SHP77 (cell line): Measurements from ENCODE around the gene CCDC171.
A peak's percentile ranks its signal among the peaks of the same experiment; 100 is the strongest.
"Not testable (repeated sequence)": the region's sequence is repeated elsewhere in the genome, so short reads cannot be mapped to it uniquely, and the experiment has no call there.

Experiments
- DNase-seq, 2 experiments: peaks; one replicate each; lab custom pipeline; 2025; lab: John Stamatoyannopoulos, UW

CCDC171 gene

DNA sequence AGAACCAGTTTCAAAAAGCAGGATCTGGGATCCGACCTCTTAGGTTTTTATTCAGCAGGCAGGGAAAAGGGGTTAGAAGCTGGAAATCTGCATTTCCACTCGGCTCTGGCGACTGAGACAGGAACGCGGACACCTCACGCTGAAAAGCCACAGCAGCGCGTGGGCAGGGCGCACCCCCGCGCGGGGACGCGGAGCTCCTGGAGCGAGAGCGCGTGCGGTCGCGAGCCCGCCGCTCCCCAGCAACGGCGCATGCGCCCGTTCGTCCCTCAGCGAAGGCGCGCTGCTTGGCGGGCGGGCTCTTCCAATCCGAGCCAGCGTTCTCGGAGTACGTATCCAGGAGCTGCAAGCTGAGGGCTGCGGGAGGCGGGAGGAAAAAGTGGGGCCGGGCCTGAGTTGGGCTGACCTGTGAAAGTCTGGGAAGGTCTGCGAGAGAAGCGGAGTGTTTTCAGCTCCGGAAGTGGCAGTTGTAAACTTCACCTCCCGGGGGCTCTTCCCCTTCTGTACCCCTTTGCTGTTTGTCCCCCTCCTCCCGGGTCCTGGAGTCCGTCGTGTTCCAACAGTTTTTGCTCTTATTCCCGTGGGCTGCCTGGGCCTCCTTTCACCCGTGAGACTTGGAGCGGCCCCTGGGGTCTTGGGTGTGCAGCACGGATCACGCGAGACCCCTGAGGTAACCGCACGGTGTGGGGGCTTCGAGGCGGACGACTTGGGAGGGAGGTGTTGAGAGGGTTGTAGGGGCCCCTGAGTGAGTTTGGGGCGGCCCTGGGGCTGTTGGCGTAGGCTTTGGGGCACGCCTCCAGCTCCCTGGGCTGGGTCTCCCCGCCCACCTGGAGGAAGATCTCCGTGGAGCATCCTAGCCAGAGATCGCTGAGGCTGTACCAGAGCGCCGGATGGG lies at the start of gene CCDC171:
Gene CCDC171 (plus strand): TSS at position 408 of the 892 bp plus-strand sequence. CDS start 11,046 bp downstream, outside the sequence.
- peak; percentile 84 to 91 for DNase-seq

DNA sequence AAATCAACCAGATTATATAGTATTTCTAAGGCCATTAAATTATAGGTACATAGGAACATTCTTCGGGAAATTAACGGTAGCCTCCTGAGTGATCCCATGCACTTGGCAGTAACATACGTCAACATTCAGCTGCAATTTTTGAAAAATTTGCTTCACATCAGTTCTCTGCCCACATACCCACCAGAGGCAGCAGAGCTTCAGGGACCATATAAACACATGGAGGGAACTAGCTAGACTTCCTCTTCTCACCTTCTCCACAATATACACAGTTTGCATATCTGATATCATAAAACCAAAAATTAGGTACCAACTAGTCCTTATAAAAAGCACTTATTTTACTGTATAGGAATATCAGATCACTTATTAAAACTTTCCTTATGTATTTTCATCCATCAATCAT lies 46.9 kb upstream of the CCDC171 start:
- no peak for DNase-seq

DNA sequence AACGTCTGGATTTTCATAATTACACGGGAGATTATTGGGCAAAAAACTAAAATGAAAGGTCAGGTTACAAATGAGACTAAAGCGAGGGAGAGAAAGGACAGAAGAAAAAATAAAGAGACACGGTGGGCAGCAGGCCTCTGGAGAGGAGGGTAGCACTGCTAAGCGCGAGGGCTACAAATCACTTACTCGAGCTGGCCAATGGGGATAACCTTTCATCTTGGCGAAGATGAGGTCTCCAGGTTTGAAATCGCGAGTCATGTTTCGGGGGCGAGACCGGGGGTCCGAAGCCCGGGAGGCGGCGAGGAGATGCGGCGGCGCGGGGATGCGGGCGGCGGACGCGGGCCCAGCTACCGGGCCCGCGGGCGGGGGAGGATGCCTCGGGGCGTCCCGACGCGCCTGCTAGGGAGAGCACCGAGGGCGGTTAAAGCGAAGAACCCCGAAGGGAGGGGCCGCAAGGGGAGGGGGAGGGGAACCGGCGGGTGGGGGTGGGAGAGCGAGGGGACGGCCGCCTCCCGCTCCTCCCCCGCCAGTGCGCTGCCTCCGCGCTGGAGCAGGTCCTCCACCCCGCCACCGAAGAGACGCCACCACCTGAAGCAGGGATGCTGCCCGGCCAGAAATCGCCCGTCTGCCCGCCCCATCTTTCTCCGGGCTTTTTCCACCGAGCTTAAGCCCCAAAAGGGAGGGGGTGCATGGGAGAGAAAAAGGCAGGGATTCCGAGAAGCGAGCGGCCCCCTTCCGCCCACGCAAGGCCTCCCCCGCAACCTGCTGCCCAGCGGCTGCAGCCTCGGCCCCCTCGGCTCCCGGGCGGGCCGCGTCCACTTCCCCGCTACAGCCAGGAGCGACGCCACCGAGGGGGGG lies 42.7 kb upstream of the CCDC171 start:
- DNase-seq, result peak in 1 of 2 experiments; percentile 53

DNA sequence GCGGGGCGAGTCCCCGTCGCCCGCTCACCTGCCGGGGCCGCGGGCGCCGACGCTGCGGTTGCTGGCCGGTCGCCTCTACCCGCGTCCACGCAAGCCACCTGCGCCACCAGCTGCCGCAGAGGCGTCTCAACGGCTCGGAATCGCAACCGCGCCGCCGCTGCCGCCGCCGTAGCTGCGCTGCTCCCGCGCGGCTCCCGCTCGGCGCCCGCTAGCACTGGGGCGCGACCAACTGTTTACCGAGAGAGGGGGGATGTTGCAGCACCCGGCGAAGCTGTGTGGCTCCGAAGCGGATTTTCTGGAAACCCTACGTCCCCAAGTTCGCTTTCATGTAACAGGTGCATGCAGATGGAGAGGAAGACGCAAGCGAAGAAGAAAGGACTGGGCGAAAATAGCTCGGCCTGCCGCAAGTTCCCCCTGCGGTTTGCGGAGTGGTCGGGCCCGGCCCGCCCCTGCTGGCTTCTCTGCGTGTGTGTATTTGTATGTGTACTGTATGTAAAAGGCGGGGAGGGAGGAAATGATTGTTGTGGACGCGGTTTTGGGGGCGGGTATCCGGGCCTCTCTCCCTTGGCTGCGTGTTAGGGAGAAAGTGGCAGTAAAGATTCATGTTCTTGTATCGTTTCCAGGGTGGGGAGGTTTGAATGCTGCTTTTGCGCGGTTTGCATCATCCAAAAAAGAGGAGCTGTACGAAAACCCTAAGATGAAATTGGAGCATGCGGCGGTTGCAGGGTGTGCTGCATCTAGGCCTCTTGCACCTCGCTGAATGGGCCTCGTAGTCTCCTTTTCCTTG lies 41.9 kb upstream of the CCDC171 start, which contains the start of gene PSIP1:
Gene PSIP1 (minus strand): TSS at position 182 of the 787 bp plus-strand sequence. CDS start 782 bp downstream, outside the sequence.
- DNase-seq, result peak; percentile 54 to 60

DNA sequence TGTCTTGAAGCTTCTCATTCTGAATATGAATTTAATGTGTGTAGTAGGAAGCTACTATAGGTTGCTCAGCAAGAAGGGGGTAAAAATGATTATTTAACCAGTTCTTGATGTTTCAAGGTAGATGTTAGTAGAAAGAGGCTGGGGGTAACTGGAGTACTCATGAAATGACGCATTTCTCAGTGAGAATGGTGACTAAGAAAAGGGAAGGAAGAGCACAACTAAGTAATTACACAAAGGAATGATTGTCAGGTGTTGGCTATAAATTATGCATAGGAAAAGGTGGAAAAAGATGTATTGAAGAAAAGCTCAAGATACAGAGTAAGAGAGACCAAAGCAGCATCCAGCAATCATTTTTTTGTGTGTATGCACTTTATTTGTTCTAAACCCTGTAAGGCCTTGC lies 40.6 kb upstream of the CCDC171 start:
- DNase-seq, result no peak

DNA sequence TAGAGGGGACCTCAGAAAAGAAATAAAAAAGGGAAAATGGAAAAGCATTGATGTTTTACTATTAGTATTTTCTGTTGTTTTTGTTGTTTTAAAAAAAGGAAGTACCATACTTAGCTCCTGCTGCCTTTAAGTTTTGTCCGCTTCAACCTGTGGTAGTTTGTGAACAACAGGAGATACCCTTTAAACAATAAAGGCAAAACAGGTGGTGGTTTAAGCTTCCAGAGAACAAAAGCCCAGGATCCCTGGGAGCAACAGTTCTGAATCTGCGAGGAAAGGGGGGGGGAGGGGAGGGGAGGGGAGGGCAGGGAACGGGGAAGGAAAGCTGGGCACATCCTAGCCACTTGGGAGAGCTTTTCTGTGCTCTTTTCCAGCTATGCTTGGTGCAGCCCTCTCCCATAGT lies 40.0 kb upstream of the CCDC171 start:
- no peak for DNase-seq

DNA sequence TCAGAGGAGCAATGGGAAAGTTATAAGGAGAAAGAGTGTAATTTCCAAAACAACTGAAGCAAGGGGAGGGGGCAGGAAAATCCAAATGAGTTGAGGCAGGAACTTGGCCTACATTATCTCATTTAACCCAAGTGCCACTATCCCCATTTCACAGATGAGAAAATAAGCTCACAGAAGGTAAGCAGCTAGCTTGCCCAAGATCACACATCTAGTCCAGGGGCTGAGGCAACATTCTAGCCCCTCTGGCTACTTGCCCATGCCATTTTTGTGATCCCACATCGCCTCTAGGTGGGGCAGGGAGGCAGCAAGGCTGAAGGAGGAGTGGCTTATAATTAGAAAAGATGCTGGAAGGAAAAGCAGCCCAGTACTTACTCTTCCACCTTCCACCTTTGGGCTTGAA lies 39.5 kb upstream of the CCDC171 start:
- peak in 1 of 2 experiments; percentile 7 for DNase-seq

DNA sequence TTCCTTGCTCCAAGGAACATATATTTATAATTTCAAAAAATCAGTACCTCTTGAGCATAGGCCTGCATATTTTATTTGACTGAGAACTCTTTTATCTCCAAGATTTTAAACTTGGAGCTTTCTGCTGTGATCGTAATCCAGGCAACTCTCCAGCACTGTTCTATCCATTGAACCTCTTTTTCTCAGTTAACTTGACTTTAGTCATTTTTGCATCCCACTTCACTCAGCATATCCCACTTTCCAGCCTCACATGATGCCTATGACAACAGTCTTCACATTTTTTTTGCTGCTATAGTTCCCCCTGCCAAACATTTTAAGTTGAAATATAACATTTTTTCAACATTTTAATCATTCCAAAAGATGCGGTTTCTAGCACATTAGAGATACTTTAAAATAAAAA lies 33.0 kb upstream of the CCDC171 start:
- no peak for DNase-seq

DNA sequence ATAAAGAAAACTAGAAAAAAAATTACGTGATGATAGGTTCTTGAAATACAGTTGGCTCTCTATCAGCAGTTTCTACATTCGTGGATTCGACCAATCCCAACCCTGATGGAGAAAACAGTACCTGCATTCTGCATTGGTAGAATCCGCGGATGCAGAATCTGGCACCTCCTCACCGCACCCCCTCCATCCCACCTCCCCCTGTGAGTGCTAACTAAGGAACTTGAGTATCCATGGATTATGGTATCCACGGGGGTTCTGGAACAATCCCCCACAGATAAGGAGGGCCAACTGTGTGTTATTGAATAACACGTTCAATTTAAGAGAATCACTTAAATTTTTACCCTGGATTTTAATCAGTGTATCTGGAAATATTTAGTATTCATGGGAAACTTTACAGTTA lies 31.6 kb upstream of the CCDC171 start:
- no peak for DNase-seq

DNA sequence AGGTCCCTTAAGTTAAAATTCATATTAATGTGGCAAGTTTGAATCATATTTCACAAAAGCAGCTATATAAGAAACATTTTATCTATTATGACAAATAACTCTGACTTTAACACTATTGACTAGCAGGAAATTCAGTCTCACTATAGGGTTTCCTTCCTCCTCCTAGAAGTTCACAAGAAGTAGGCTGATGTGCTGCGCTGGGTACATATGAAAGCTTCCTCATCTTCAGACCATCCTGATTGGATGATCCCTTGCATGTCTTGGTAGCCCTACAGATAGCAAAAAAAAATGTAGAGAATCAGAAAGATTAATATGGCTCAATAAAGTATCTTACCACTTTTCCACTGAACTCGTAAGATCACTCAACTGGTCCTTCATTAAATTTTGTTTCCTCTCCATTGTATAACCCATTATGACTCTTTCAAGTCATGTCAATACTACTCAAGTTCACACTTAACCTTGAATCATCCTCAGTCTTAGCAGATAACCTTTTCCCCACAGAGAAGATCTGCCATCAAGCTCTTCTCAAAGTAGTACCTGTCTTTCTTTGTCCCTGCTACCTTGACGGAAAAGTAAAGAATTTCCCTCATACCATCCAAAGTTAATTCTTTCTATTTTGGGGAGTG lies 30.6 kb upstream of the CCDC171 start:
- DNase-seq, result no peak

DNA sequence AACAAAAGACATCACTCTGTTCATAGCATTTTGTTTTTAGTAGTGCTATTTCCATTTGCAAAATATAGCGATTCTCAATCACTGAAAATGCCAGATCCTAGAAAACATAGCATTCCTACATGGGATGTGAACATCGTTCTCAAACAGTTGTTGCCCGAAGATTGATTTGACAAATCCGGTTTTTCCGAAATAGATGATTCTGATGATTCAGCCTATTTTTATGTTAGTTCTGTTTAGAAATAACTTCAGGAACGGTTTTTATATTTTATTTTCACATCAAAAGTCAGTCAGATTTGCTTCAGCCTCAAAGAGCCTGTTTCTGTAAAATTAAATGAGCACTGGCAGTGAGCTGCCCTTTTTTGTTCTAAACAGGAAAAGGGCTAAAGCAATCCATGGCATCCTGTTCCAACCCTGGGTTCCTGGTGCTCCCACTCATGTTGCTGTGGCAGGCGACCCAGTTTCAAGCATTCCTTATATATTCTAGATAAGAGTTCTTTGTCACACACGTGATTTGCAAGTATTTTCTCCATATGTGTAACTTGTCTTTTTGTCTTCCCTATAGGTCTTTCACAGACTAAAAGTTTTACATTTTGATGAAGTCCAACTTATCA lies 27.9 kb upstream of the CCDC171 start:
- DNase-seq, result no peak

DNA sequence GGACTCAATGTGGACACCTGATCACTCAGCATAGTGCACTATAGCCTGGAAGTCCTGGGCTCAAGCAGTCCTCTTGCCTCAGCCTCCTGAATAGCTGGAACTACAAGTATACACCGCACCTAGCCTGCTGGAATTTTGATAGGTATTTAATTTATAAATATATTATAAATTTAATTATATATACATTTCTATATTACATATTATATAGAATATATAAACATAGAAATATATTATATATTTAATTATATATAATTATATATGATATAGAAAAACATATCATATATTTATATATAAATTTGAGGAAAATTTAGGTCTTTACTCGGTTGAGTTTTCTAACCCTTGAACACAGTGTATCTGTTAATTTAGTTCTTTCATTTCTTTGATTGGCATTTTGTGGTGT lies 26.9 kb upstream of the CCDC171 start:
- no peak for DNase-seq

DNA sequence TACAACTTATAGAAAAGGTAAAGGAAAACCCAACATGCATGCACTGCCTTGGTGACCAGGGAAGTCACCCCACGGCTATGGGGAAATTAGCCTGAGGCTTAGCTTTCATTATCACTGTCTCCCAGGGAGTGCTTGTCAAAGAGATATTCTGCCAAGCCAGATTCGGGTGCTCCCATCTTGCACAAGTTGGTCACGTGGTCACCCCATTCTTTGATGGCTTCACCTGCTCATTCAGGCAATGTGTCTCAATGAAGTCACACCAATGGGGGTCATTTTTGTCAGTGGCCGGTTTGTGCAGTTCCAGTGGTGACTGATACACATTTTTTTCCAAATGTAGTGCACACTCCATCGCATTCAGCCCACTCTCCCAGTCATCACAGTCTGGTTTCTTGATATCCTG lies 25.8 kb upstream of the CCDC171 start:
- DNase-seq, result not testable (repeated sequence)

DNA sequence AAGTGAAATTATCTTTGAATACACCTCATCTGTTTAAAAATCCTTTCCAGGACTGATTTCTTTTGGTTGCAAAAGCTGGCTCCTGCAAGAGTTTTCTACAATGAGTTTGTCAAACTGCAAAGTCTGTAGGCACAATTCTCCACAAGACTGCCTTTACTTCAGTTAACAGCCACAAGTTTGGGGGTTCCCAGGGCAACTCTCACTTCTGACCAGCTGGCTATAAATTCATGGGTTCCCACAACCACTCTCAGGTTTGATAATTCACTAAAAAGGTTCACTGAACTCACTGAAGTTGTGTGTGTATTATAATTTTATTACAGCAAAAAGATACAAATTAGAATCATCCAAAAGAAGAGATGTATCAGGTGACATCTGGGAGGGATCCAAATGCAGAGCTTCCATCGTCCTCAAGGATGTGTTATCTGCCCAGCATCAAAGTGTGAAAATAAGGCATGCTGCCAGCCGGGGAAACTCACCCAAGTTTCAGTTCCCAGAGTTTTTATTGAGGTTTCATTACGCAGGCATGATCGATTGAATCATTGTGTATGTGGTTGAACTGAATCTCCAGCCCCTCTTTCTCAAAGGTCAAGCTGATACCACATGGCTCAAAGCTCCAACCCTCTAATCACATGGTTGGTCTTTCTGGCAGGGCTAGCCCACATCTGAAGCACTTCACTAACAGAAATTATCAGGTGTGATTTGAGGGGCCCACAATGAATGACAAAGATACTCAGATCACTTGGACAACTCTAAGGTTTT lies 23.1 kb upstream of the CCDC171 start:
- DNase-seq, result no peak

DNA sequence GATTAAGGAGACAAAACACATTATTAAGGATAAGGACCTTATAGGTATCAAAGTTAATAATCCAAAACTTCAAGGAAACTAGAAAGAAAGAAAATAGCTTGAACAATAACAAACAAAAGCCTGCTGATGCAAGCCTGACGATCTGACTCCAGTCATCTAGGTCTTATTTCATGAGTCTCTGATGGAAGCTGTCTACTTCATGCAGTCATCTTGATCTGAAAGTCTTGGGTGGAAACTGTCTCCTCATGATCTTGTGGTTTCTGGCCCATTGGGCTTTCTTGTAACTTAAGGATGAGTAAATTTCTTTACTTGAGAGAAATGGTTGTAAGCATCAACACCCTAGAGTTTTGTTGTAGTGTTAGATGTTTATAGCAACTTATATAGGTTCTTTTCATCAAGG lies 21.5 kb upstream of the CCDC171 start:
- no peak for DNase-seq

DNA sequence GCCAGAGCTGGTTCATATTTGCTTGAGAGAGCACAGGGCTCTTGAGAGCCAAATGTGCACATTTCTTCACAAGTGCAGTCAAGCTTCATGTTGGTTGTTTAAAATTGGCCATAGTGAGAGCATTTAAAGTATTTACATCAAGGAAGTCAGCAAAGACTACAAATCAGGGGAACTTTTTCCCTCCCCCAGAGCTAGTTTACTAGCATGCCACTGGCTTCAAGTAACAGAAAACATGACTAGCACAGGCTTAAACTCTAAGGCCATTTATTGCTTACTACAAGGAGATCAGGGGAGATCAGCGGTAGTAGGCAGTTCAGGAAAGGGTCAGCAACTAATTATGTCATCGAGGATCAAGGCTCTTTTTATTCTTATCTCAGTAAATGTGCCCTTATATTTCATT lies 11.0 kb upstream of the CCDC171 start:
- DNase-seq, result no peak

DNA sequence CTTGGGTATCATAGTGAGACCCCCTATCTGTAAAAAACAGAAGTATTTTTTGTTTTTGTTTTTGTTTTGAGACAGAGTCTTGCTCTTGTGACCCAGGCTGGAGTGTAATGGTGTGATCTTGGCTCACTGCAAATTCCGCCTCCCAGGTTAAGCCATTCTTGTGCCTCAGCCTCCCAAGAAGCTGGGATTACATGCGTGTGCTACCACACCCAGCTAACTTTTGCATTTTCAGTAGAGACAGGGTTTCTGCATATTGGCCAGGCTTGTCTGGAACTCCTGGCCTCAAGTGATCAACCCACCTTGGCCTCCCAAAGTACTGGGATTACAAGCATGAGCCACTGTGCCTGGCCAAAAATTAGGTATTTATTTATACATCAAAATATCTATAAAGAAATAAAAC lies 10.2 kb upstream of the CCDC171 start:
- DNase-seq, result no peak

DNA sequence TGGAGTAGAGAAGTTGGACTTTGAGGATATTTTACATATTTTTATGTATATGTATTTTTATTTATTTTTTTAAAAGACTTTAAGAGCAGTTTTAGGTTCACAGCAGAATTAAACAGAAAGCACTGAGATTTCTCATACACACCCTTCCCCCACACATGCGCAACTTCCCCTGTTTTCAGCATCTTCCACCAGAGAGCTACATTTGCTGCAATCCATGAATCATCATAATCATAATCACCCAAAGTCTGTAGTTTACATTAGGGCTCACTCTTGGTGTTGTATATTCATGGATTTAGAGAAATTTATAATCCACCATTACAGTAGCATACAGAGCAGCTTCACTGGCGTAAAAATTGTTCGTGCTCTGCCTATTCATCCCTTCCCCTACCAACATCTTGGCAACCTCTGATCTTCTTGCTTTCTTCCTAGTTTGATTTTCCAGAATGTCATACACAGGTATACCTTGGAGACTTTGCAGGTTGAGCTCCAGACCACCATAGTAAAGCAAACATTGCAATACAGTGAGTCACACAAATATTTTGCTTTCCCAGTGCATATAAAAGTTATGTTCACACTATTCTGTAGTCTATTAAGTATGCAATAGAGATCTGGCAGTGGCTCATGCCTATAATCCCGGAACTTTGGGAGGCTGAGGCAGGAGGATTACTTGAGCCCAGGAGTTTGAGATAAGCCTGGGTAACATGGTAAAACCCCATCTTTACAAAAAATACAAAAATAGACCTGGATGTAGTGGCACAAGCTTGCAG lies 9.6 kb upstream of the CCDC171 start:
- no peak for DNase-seq

DNA sequence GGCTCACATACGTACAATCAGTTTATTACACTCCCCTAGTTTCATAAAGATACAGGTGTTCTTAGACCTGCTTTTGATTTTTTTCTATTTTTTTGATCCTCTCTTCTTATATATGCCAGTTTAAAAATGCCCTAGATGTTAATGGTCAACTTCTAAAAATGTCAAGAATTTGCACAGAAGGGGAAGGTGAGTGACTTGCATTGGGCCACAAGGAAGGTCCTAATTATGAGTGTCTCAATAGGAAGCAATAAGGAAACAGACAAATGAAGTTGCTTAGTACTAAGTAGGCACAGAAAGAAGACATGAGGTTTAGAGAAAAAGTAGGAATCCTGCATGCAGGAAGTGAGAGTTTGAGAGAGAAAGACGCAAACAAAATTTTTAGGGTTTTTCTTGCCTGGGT lies 3.2 kb upstream of the CCDC171 start:
- DNase-seq, result no peak

DNA sequence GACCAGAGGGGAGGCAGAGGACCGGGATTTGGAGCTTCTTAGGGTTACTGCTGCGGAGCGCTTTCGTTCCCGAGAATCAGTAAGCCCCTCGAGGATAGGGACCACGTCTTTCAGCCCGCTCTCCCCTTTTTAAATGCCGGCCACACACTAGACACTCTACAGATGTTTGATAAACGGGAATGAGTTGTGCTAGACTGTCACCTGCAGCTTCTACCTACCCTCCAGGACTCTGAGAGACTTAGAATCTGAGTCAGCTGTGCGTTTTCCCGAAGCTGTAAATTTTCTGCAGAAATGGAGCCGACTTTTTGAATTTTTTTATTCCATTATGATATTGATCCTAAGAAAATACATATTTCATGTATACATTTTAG lies 670 bp downstream of the CCDC171 start:
- no peak for DNase-seq
